Measurements from ENCODE around the gene SRPK2.
"Not testable (repeated sequence)": the region's sequence is repeated elsewhere in the genome, so short reads cannot be mapped to it uniquely, and the experiment has no call there.

SRPK2 gene

DNA sequence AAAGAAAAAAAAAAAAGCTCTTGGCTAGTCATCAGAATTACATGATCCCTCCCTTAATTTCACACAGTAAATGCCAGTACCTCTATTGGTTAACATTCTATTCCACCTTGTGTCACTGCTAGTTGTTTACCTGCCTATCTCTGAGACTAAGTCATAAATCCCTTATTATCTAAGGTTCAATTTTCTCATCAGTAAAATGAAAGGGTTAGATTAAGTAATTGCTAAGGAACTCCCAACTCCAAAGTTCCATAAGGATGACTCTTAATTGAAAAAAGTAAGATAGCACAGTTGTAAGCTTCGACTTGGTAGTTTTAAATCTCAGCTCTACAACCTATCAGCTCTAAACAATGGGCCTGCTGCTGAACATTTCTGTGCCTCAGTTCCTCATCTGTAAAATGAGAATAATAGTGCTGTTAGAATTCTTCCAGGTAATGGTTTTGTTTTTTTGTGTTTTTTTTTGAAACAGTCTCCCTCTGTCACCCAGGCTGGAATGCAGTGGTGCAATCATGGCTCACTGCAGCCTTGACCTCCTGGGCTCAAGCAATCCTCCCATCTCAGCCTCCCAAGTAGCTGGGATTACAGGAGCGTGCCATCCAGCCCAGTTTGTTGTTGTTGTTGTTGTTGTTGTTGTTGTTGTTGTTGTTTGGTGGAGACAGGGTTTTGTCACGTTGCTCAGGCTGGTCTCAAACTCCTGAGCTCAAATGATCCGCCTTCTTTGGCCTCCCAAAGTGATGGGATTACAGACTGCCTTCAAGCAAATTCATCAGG lies 35.6 kb downstream of the SRPK2 start:
- peaks cover 88% of the 10 kb centered on the region for H3K79me2 ChIP-seq (ENCODE audit: insufficient read depth, low read length)
- TF ChIP-seq, protein P1, sequence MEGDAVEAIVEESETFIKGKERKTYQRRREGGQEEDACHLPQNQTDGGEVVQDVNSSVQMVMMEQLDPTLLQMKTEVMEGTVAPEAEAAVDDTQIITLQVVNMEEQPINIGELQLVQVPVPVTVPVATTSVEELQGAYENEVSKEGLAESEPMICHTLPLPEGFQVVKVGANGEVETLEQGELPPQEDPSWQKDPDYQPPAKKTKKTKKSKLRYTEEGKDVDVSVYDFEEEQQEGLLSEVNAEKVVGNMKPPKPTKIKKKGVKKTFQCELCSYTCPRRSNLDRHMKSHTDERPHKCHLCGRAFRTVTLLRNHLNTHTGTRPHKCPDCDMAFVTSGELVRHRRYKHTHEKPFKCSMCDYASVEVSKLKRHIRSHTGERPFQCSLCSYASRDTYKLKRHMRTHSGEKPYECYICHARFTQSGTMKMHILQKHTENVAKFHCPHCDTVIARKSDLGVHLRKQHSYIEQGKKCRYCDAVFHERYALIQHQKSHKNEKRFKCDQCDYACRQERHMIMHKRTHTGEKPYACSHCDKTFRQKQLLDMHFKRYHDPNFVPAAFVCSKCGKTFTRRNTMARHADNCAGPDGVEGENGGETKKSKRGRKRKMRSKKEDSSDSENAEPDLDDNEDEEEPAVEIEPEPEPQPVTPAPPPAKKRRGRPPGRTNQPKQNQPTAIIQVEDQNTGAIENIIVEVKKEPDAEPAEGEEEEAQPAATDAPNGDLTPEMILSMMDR (conservative IDR thresholded peaks at IDR 0.05; ENCODE audit: low read length) = no peak
- TF ChIP-seq EZH2phosphoT487 (IDR thresholded peaks at IDR 0.05; ENCODE audit: borderline replicate concordance) = no peak
- no peaks in the 10 kb centered on the region for H3F3A ChIP-seq (ENCODE audit: low read depth)
- peak overlapping the region; percentile 76 for H3K4me2 ChIP-seq (ENCODE audit: low read depth, low read length, poor library complexity, severe bottlenecking)
- H3K4me3 ChIP-seq (ENCODE audit: low read length, poor library complexity, severe bottlenecking) = no peak overlapping the region
- no peaks in the 10 kb centered on the region for H3K9me2 ChIP-seq (replicated peaks; ENCODE audit: low read depth, low read length)
- no peak overlapping the region for H2AFZ ChIP-seq (ENCODE audit: low read length)
- H3K9me3 ChIP-seq (ENCODE audit: insufficient read depth, low read depth, low read length) = no peaks in the 10 kb centered on the region
- H3K27me3 ChIP-seq (ENCODE audit: insufficient read depth, low read length, poor library complexity, severe bottlenecking) = no peaks in the 10 kb centered on the region
- no peaks in the 10 kb centered on the region for H3K36me3 ChIP-seq (ENCODE audit: insufficient read depth, low read length)
- peak overlapping the region; percentile 40 for H3K9ac ChIP-seq (ENCODE audit: low read depth, low read length, poor library complexity, severe bottlenecking)
- H4K20me1 ChIP-seq (ENCODE audit: insufficient read depth, low read length, poor library complexity, severe bottlenecking) = no peaks in the 10 kb centered on the region
- H3K4me1 ChIP-seq (ENCODE audit: insufficient read depth, low read length, poor library complexity, severe bottlenecking) = peaks cover 52% of the 10 kb centered on the region

DNA sequence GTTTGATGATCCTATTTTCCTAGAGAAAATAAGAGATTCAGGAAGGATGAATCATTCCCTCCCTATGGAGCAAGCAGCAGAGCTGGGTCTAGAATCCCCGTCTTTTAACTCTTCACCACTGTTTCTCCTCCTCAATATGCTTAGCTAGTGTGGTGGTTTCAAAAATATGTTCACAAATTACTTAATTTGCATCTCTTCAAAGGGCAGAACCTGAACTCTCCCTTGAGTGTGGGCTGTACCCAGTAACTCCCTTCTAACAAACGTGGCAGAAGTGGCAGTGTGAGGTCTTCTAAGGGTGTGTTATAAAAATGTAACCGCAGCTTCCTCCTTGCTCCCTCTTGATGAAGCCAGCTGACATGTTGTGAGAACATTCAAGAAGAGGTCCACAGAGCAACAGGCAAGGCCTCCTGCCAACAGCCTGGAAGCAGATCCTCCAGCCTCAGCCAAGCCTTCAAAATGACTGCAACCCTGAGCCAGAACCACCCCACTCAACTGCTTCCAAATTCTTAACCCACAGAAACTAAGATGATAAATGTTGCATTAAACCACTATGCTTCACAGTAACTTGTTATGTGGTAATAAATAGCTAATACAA lies 36.6 kb downstream of the SRPK2 start:
- Histone ChIP-seq H3K4me2 (ENCODE audit: low read depth, low read length, poor library complexity, severe bottlenecking) (peak overlapping the region; percentile 76), H2AFZ (ENCODE audit: low read length) (no peak overlapping the region), H4K20me1 (ENCODE audit: insufficient read depth, low read length, poor library complexity, severe bottlenecking) (peaks cover 6% of the 10 kb centered on the region), H3K27me3 (ENCODE audit: insufficient read depth, low read length, poor library complexity, severe bottlenecking) (no peaks in the 10 kb centered on the region), H3K9ac (ENCODE audit: low read depth, low read length, poor library complexity, severe bottlenecking) (peak overlapping the region; percentile 58), H3F3A (ENCODE audit: low read depth) (no peaks in the 10 kb centered on the region), H3K9me2 (replicated peaks; ENCODE audit: low read depth, low read length) (no peaks in the 10 kb centered on the region), H3K4me3 (ENCODE audit: low read length, poor library complexity, severe bottlenecking) (peak overlapping the region; percentile 52), H3K9me3 (ENCODE audit: insufficient read depth, low read depth, low read length) (no peaks in the 10 kb centered on the region), H3K4me1 (ENCODE audit: insufficient read depth, low read length, poor library complexity, severe bottlenecking) (peaks cover 55% of the 10 kb centered on the region), H3K79me2 (ENCODE audit: insufficient read depth, low read length) (peaks cover 88% of the 10 kb centered on the region), H3K36me3 (ENCODE audit: insufficient read depth, low read length) (no peaks in the 10 kb centered on the region)
- TF ChIP-seq, protein P1 (conservative IDR thresholded peaks at IDR 0.05; ENCODE audit: low read length) = no peak

DNA sequence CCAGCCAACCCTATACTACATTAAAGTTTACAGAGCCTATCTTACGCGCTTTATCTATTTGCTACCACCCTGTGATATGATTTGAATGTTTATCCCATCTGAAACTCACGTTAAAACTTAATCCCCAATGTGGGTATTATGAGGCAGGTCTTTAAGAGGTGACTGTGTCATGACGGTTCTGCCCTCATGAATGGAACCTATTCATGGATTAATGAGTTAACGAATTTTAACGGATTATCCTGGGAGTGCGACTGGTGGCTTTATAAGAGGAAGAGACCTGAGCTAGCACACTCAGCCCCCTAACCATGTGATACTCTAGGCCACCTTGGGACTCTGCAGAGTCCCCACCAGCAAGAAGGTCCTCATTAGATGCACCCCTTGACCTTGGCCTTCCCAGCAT lies 37.8 kb downstream of the SRPK2 start:
- peak overlapping the region; percentile 58 for H3K9ac ChIP-seq (ENCODE audit: low read depth, low read length, poor library complexity, severe bottlenecking)
- peak overlapping the region; percentile 76 for H3K4me2 ChIP-seq (ENCODE audit: low read depth, low read length, poor library complexity, severe bottlenecking)
- H2AFZ ChIP-seq (ENCODE audit: low read length) = no peak overlapping the region
- H3F3A ChIP-seq (ENCODE audit: low read depth) = no peaks in the 10 kb centered on the region
- no peaks in the 10 kb centered on the region for H3K9me2 ChIP-seq (replicated peaks; ENCODE audit: low read depth, low read length)
- TF ChIP-seq EZH2phosphoT487 (IDR thresholded peaks at IDR 0.05; ENCODE audit: borderline replicate concordance) = no peak
- TF ChIP-seq, protein P1 (conservative IDR thresholded peaks at IDR 0.05; ENCODE audit: low read length) = no peak
- peaks cover 16% of the 10 kb centered on the region for H4K20me1 ChIP-seq (ENCODE audit: insufficient read depth, low read length, poor library complexity, severe bottlenecking)
- H3K9me3 ChIP-seq (ENCODE audit: insufficient read depth, low read depth, low read length) = no peaks in the 10 kb centered on the region
- H3K4me1 ChIP-seq (ENCODE audit: insufficient read depth, low read length, poor library complexity, severe bottlenecking) = peaks cover 62% of the 10 kb centered on the region
- no peak overlapping the region for H3K4me3 ChIP-seq (ENCODE audit: low read length, poor library complexity, severe bottlenecking)
- H3K79me2 ChIP-seq (ENCODE audit: insufficient read depth, low read length) = peaks cover 88% of the 10 kb centered on the region
- no peaks in the 10 kb centered on the region for H3K27me3 ChIP-seq (ENCODE audit: insufficient read depth, low read length, poor library complexity, severe bottlenecking)
- H3K36me3 ChIP-seq (ENCODE audit: insufficient read depth, low read length) = no peaks in the 10 kb centered on the region

- H3K4me1 ChIP-seq (ENCODE audit: insufficient read depth, low read length, poor library complexity, severe bottlenecking) = peaks cover 48% of the 10 kb centered on the region
- H4K20me1 ChIP-seq (ENCODE audit: insufficient read depth, low read length, poor library complexity, severe bottlenecking) = peaks cover 27% of the 10 kb centered on the region
- H3K36me3 ChIP-seq (ENCODE audit: insufficient read depth, low read length); H2AFZ ChIP-seq (ENCODE audit: low read length); H3F3A ChIP-seq (ENCODE audit: low read depth); H3K9me3 ChIP-seq (ENCODE audit: insufficient read depth, low read depth, low read length); H3K9me2 ChIP-seq (replicated peaks; ENCODE audit: low read depth, low read length); H3K27me3 ChIP-seq (ENCODE audit: insufficient read depth, low read length, poor library complexity, severe bottlenecking); H3K9ac ChIP-seq (ENCODE audit: low read depth, low read length, poor library complexity, severe bottlenecking); H3K4me2 ChIP-seq (ENCODE audit: low read depth, low read length, poor library complexity, severe bottlenecking); H3K4me3 ChIP-seq (ENCODE audit: low read length, poor library complexity, severe bottlenecking): not testable (repeated sequence)
- H3K79me2 ChIP-seq (ENCODE audit: insufficient read depth, low read length) = peaks cover 88% of the 10 kb centered on the region
Observed at GRCh38 chr7:105348177-105348576, 40.5 kb downstream of the SRPK2 start.

All from Loucy (cell line).